Measurements from ENCODE around the gene KCNJ9.

Gene KCNJ9

DNA sequence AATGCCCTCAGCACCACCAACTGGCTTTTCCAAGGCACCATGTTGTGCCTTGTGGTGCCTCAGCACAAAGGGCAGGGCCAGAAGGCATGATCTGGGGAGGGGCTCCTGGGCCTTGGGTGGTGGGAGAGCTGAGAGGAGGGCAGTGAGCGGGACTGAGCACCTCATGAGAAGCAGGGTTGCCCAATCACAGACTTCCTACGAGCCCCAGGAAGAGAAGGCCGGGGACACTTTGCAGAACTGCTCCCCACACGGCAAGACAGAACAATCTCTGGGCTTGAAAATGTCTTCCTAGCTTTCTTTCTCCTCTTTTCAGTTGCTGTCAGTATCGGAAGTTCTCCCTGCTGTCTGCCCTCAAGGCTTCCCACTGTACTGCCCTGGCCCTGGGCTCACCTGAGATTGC lies 18.2 kb upstream of the KCNJ9 start:
- ATAC-seq (ENCODE audit: insufficient read depth, low read depth) (no peak), DNase-seq (no peak)
- no peaks in the 10 kb centered on the region for H3K79me2 ChIP-seq (ENCODE audit: insufficient read depth, low read length)
- H3K27me3 ChIP-seq (ENCODE audit: insufficient read depth, low read length, poor library complexity), result peaks cover 3% of the 10 kb centered on the region
- TF ChIP-seq, protein P1, sequence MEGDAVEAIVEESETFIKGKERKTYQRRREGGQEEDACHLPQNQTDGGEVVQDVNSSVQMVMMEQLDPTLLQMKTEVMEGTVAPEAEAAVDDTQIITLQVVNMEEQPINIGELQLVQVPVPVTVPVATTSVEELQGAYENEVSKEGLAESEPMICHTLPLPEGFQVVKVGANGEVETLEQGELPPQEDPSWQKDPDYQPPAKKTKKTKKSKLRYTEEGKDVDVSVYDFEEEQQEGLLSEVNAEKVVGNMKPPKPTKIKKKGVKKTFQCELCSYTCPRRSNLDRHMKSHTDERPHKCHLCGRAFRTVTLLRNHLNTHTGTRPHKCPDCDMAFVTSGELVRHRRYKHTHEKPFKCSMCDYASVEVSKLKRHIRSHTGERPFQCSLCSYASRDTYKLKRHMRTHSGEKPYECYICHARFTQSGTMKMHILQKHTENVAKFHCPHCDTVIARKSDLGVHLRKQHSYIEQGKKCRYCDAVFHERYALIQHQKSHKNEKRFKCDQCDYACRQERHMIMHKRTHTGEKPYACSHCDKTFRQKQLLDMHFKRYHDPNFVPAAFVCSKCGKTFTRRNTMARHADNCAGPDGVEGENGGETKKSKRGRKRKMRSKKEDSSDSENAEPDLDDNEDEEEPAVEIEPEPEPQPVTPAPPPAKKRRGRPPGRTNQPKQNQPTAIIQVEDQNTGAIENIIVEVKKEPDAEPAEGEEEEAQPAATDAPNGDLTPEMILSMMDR (IDR thresholded peaks at IDR 0.05; ENCODE audit: borderline replicate concordance, extremely low read depth, low read length, poor library complexity, severe bottlenecking), result no peak
- TF ChIP-seq EZH2 (IDR thresholded peaks at IDR 0.05; ENCODE audit: borderline replicate concordance, low read depth, low read length, severe bottlenecking), result no peak
- no peak overlapping the region for H3K4me3 ChIP-seq (ENCODE audit: low read depth in 1 of 2, low read length in 2 of 2)
- no peaks in the 10 kb centered on the region for H3K36me3 ChIP-seq (ENCODE audit: insufficient read depth, low read length)
- no peaks in the 10 kb centered on the region; the same call in 1 of the 2 replicates for H4K20me1 ChIP-seq (ENCODE audit: insufficient read depth, low read length)
- no peak overlapping the region for H3K4me2 ChIP-seq (ENCODE audit: insufficient read depth, low read length)
- no peak overlapping the region for H2AFZ ChIP-seq (ENCODE audit: low read depth, low read length)
- no peaks in the 10 kb centered on the region for H3K9me3 ChIP-seq (ENCODE audit: insufficient read depth, low read length, severe bottlenecking)
- no peaks in the 10 kb centered on the region for H3K4me1 ChIP-seq (ENCODE audit: insufficient read depth, low read length)
- H3K27ac ChIP-seq (ENCODE audit: low read length), result no peak overlapping the region
- H3K9ac ChIP-seq (ENCODE audit: low read depth, low read length), result no peak overlapping the region

DNA sequence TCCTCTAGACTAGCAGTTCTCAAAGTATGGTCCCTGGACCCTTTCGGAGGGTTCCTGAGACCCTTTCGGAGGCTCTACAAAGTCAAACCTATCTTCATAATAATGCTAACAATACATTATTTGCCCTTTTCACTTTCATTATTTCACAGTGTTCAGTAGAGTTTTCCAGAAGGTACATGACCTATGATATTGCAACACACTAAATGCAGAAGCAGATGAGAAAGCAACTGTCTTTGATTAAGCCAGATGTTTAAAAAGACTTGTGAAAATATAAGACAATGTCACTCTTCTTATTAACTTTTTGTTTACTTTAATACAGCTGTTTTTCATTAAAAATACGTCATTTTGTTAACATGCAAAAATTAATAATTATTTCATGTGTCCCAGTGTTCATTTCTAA lies 17.2 kb upstream of the KCNJ9 start:
- Histone ChIP-seq H3K27me3 (ENCODE audit: insufficient read depth, low read length, poor library complexity) (peaks cover 3% of the 10 kb centered on the region), H3K79me2 (ENCODE audit: insufficient read depth, low read length) (no peaks in the 10 kb centered on the region), H4K20me1 (ENCODE audit: insufficient read depth, low read length) (no peaks in the 10 kb centered on the region; the same call in 1 of the 2 replicates), H2AFZ (ENCODE audit: low read depth, low read length) (no peak overlapping the region), H3K36me3 (ENCODE audit: insufficient read depth, low read length) (no peaks in the 10 kb centered on the region), H3K9ac (ENCODE audit: low read depth, low read length) (no peak overlapping the region), H3K4me1 (ENCODE audit: insufficient read depth, low read length) (no peaks in the 10 kb centered on the region), H3K27ac (ENCODE audit: low read length) (no peak overlapping the region), H3K4me3 (ENCODE audit: low read depth in 1 of 2, low read length in 2 of 2) (no peak overlapping the region), H3K4me2 (ENCODE audit: insufficient read depth, low read length) (no peak overlapping the region), H3K9me3 (ENCODE audit: insufficient read depth, low read length, severe bottlenecking) (no peaks in the 10 kb centered on the region)
- no peak for TF ChIP-seq EZH2 (IDR thresholded peaks at IDR 0.05; ENCODE audit: borderline replicate concordance, low read depth, low read length, severe bottlenecking)
- TF ChIP-seq, protein P1 (IDR thresholded peaks at IDR 0.05; ENCODE audit: borderline replicate concordance, extremely low read depth, low read length, poor library complexity, severe bottlenecking), result no peak
- no peak for ATAC-seq (ENCODE audit: insufficient read depth, low read depth)
- no peak for DNase-seq

DNA sequence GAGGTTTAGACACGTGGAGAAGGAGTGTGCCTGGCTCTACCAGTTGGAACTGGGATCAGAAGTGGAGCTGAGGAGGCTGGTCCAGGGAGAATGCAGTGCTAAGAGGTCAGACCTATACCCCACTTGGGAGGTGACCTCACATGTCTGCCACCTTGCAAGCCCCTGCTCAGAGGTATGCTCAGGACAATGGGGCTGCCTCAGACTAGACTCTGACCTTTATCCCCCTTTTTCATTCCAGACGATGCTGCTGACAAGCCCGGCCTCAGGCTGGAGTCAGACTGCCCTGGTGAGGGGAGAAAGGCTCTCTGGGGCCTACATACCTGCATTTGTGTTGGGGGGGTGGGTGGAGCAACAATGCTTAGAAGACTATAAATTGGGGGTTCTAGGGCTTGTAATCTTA lies 16.6 kb upstream of the KCNJ9 start:
- Histone ChIP-seq H3K4me3 (ENCODE audit: low read depth in 1 of 2, low read length in 2 of 2) (no peak overlapping the region), H3K9me3 (ENCODE audit: insufficient read depth, low read length, severe bottlenecking) (no peaks in the 10 kb centered on the region), H3K36me3 (ENCODE audit: insufficient read depth, low read length) (no peaks in the 10 kb centered on the region), H3K79me2 (ENCODE audit: insufficient read depth, low read length) (no peaks in the 10 kb centered on the region), H4K20me1 (ENCODE audit: insufficient read depth, low read length) (no peaks in the 10 kb centered on the region; the same call in 1 of the 2 replicates), H3K4me1 (ENCODE audit: insufficient read depth, low read length) (peaks cover 5% of the 10 kb centered on the region), H3K4me2 (ENCODE audit: insufficient read depth, low read length) (no peak overlapping the region), H2AFZ (ENCODE audit: low read depth, low read length) (no peak overlapping the region), H3K27ac (ENCODE audit: low read length) (no peak overlapping the region), H3K27me3 (ENCODE audit: insufficient read depth, low read length, poor library complexity) (peaks cover 3% of the 10 kb centered on the region), H3K9ac (ENCODE audit: low read depth, low read length) (no peak overlapping the region)
- no peak for DNase-seq
- no peak for TF ChIP-seq EZH2 (IDR thresholded peaks at IDR 0.05; ENCODE audit: borderline replicate concordance, low read depth, low read length, severe bottlenecking)
- TF ChIP-seq, protein P1 (IDR thresholded peaks at IDR 0.05; ENCODE audit: borderline replicate concordance, extremely low read depth, low read length, poor library complexity, severe bottlenecking), result no peak
- ATAC-seq (ENCODE audit: insufficient read depth, low read depth), result no peak

Data from DND-41 (cell line).